GM12892 (cell line): ENCODE measurements around the gene NOMO2.
"Not testable (repeated sequence)": the region's sequence is repeated elsewhere in the genome, so short reads cannot be mapped to it uniquely, and the experiment has no call there.

ENCODE experiments used
- DNase-seq: peaks from one replicate; pipeline ENCODE4 v3.0.0; 2011; ENCODE audit not compliant: insufficient read length
- FAIRE-seq: peaks from 2 replicates; lab custom pipeline; 2011; peaks lifted over from hg19 to GRCh38; lab: Jason Lieb, UNC
- POLR2A ChIP-seq: IDR thresholded peaks from 2 replicates; pipeline ENCODE4 v1.6.1; 2011; ENCODE audit warnings: low read depth, low read length, control low read depth
- POLR2AphosphoS5 ChIP-seq: IDR thresholded peaks from 2 replicates; pipeline ENCODE4 v1.6.1; 2011; ENCODE audit warnings: low read depth, low read length, control low read depth
- TAF1 ChIP-seq: IDR thresholded peaks from 2 replicates; pipeline ENCODE4 v1.6.1; 2011; ENCODE audit warnings: low read depth, mild to moderate bottlenecking, control low read depth, low read length, borderline replicate concordance

NOMO2 gene

DNA sequence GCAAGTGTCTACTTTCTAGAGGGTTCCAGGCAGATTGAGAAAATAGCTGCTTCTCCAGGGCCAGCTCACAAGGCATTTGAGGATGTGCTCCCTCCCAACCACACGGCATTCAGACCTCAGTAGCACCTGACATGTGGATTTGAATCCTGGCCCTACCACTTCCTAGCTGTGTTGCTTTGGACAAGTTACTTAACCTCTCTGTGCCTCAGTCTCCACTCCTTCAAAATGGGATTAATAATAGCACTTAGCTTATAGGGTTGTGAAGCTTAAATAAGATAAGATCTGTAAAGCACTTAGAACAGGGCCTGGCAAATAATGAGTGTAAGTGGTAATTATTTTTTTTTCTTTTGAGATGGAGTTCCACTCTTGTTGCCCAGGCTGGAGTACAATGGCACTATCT, 21.0 kb upstream of the NOMO2 start:
- no peak for FAIRE-seq
- DNase-seq = no peak
- TF ChIP-seq POLR2AphosphoS5 = no peak
- TF ChIP-seq TAF1 = no peak
- no peak for TF ChIP-seq POLR2A

GRCh38 chr16:18580396-18580795, 18.5 kb upstream of the NOMO2 start:
- not testable (repeated sequence) for DNase-seq, FAIRE-seq

- not testable (repeated sequence) for DNase-seq, FAIRE-seq
These were observed 17.4 kb upstream of the NOMO2 start for GRCh38 chr16:18579261-18579660.

DNA sequence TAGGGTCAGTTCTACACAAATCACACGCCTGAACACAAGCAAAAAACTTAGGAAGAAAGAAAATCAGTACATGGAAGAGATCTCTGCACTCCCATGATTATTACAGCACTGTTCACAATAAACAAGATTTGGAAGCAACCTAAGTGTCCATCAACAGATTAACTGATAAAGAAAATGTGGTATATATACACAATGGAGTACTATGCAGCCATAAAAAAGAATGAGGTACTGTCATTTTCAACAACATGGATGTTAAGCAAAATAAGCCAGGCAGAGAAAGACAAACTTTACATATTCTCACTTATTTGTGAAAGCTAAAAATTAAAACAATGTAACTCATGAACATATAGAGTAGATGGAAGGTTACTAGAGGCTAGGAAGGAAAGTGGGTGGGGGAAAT, 16.0 kb upstream of the NOMO2 start:
- not testable (repeated sequence) for FAIRE-seq, DNase-seq

GRCh38 chr16:18575945-18576344, 14.0 kb upstream of the NOMO2 start:
- FAIRE-seq, DNase-seq: not testable (repeated sequence)

- DNase-seq, FAIRE-seq: not testable (repeated sequence)
These were observed 13.5 kb upstream of the NOMO2 start for GRCh38 chr16:18575298-18575917.

- DNase-seq, FAIRE-seq: not testable (repeated sequence)
These were observed 12.0 kb upstream of the NOMO2 start for GRCh38 chr16:18573887-18574286.

GRCh38 chr16:18572973-18573372, 11.1 kb upstream of the NOMO2 start:
- not testable (repeated sequence) for FAIRE-seq, DNase-seq

- not testable (repeated sequence) for FAIRE-seq, DNase-seq
These were observed 9.5 kb upstream of the NOMO2 start for GRCh38 chr16:18571307-18571850.

DNA sequence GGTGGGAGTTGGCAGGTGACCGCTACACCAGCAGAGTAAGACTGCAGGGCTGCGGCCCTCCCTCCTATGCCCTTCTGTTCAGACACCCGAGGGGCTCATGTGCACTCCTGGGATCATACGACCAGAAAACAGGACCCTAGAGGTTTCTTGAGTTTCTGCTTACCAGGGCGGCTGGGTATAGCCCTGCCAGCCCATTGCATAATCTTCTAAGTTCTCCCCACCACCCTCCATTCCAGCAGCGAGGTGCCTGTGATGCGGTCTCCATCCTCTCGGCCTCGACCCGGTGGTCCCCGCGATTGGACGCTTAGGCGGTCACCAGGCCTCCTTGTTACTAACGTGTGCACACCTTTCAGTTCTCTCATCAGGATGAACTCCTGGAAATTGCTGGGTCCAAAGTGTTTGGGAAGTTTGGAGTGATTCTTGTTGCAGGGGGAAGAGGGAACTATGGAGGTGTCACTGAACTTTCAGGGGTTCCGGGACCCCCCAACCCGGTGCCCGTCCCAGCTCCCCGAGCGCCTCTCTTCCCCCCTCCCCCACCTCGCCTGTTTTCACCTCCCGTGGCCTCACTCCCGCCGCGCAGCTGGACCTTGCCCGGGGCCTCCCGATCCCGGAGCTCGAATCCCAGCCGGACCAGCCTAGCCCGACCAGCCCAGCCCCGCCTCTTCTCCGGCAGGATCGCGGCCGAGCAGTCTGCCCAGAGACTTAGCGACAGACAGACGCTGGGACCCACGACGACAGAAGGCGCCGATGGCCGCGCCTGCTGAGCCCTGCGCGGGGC, 8.8 kb upstream of the NOMO2 start:
- not testable (repeated sequence) for DNase-seq, FAIRE-seq

DNA sequence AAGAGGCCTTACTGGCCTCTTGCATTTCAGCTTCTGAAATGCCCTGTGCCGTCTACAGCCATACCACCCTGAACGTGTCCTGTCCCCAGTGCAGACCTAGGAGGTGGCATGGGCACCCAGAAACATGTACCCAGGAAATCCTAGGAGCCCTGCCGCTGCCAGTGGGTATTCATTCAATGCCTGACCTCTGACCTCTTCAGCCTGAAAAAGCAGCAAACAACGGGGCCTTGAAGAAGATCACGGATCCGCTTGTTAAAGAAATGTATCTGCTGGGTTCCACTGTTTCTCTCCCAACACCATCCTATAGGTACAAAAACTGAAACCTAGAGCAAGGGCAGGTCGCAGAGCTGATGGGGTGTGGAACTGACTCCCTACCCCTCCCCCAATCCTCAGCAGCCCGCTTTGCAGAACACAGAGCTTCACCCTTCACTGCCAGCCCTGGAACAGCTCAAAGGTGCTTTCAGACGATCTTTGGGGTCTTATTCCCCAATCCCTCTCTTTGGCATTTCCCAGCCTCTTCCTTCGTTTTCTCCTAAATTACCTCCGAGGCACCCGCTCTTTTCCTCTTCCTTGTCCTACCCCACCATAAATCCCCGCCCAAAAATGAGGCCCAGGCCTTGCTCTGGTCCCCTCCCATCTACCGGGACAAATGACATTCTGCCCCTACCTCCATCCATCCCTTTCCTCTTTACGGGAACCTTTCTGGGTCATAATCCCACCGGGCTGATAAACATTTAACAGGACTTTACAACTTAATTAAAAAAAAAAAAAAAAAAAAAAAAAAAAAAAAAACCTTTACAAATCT, 1.3 kb downstream of the NOMO2 start:
- DNase-seq, FAIRE-seq: not testable (repeated sequence)

DNA sequence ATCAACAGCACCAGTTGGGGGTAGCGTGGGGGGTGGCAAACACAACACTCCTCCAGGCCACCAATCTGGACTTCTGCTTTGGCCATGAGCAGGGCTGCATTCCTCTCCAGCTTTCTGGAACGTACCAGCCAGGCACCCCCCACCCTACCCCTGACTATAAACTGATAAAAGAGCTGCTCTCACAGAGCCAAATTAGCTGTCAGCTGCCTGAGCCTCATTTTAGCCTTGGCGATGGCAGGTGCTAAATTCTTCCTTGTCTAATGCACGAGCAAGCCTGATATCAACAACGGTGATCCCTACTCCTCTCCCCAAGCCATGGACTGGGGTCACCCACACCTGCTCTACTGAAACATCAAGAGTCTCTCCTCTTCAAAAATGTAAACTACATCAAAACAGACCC, 8.2 kb downstream of the NOMO2 start:
- not testable (repeated sequence) for DNase-seq, FAIRE-seq

GRCh38 chr16:18547382-18547781, 14.5 kb downstream of the NOMO2 start:
- DNase-seq, FAIRE-seq: not testable (repeated sequence)

DNA sequence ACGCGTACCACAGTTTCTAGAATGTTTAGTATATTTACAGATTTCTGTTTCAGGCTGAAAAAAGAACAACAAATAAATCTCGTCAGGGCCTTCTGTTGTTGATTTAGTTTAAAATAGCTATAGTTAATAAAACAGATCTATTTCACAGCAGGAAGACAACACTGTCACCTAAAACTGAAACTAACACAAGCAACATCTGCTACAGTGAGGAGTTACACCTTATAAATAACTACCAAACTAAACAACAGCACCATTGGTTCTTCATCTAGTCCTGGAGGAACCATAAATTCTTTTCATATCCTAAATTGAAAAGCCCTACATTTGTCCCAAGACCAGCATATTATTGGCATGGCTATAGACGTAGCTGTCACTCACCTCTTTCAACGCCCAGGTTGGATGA, 15.0 kb downstream of the NOMO2 start:
- not testable (repeated sequence) for FAIRE-seq, DNase-seq

DNA sequence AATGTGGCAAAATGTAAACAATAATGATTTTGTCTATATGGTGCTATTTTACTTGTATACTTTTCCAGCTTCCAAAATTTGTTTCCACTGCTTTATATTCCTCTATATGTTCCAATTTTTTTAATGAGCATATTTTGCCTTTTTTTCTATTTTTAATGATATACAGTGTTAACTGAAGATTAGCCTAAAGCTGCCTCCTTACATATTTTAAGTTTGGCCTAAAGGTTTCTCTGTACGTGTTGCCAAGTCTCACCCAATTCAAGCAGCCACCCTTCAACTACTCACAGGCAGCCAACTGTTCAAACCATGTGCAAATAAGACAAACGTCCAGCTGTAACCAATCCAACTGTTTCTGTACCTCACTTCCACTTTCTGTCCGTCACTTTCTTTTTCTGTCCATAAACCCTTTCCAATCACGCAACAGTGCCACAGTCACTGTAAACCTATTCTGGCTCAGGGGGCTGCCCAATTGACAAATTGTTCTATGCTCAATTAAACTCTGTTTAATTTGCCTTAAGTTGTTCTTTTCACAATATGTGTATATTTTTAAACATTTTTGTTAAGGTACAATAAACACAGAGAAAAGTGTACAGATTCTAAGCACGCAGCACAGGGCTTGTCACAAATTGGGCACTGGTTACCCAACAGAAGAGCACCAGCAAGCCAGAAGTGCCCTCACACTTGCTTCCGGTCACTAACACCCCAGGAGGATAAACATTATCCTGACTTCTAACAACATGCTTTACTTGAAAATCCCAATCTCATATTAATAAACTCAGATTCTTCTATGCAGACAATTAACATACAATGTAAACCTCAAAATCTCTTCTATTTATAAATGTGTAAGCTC, 17.4 kb downstream of the NOMO2 start:
- not testable (repeated sequence) for FAIRE-seq, DNase-seq

GRCh38 chr16:18541912-18542311, 20.0 kb downstream of the NOMO2 start:
- DNase-seq, FAIRE-seq: not testable (repeated sequence)

- FAIRE-seq, DNase-seq: not testable (repeated sequence)
These were observed 24.9 kb downstream of the NOMO2 start for GRCh38 chr16:18537004-18537403.

DNA sequence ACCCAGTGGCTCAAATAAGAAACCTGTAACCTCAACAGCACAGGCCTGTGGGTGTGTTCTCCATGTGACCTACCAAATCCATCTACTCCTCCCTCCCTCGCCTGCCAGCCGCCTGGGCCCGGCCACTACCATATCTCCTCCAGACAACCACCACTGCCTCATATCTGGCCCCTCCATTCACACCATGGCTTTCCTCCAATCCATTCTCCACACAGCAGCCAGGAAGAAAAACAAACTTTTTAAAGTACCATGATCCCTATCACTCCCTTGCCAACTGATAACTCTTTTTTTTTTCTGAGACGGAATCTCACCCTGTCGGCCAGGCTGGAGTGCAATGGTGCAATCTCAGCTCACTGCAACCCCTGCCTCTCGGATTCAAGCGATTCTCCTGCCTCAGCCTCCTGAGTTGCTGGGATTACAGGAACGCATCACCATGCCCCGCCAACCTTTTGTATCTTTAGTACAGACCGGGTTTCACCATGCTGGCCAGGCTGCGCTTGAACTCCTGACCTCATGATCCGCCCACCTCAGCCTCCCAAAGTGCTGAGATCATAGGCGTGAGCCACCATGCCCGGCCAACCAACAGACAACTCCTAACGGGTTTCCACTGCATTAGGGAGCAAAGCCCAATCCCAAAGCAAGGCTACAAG, 26.3 kb downstream of the NOMO2 start:
- FAIRE-seq, DNase-seq: not testable (repeated sequence)
